MG63 (cell line): ENCODE data around the gene SORCS2. TPM values are rescaled to one million over a fixed set of nuclear protein-coding genes. Genes with fewer than 3 reads are reported as not detected.

Experiments used
- DNase-seq: peaks from one replicate; pipeline ENCODE4 v3.0.0-alpha.2; 2020
- H3K27me3 ChIP-seq: fragments of 250-450 bp; sonication (Bioruptor Pico); 2 replicates; pipeline ENCODE4 v1.5.1; 2020; ENCODE audit warnings: mild to moderate bottlenecking, moderate library complexity
- H3K36me3 ChIP-seq: fragments of 250-450 bp; sonication (Bioruptor Pico); 2 replicates; pipeline ENCODE4 v1.5.1; 2020; ENCODE audit warnings: mild to moderate bottlenecking, moderate library complexity
- H3K4me3 ChIP-seq: fragments of 250-450 bp; sonication (Bioruptor Pico); 2 replicates; pipeline ENCODE4 v1.5.1; 2020; ENCODE audit warnings: mild to moderate bottlenecking, moderate library complexity
- H3K9me3 ChIP-seq: fragments of 250-450 bp; sonication (Bioruptor Pico); 2 replicates; pipeline ENCODE4 v1.5.1; 2020; ENCODE audit warnings: mild to moderate bottlenecking, moderate library complexity
- total RNA-seq: library from RNA; depleted of rRNA; stranded (reverse); fragments of >200 nt; shearing (Covaris generic); gene quantifications from 2 replicates; pipeline ENCODE4 v1.2.3, GENCODE V29; 2014; ENCODE audit warnings: low replicate concordance

The SORCS2 gene
- total RNA-seq, 1 experiment from 2014 or later, result 1.5 TPM

- Histone ChIP-seq H3K4me3 (no peak overlapping the region), H3K36me3 (no peaks in the 10 kb centered on the region), H3K9me3 (no peaks in the 10 kb centered on the region), H3K27me3 (no peaks in the 10 kb centered on the region)
- no peak for DNase-seq
Observed at GRCh38 chr4:7398788-7399439, 206.6 kb downstream of the SORCS2 start.

GRCh38 chr4:7399440-7400234, 207.3 kb downstream of the SORCS2 start:
- no peaks in the 10 kb centered on the region for H3K36me3 ChIP-seq
- no peak overlapping the region for H3K4me3 ChIP-seq
- H3K9me3 ChIP-seq, result no peaks in the 10 kb centered on the region
- no peaks in the 10 kb centered on the region for H3K27me3 ChIP-seq
- DNase-seq, result no peak

GRCh38 chr4:7400671-7401298, 208.4 kb downstream of the SORCS2 start:
- DNase-seq, result no peak
- Histone ChIP-seq H3K4me3 (no peak overlapping the region), H3K27me3 (no peaks in the 10 kb centered on the region), H3K36me3 (no peaks in the 10 kb centered on the region), H3K9me3 (no peaks in the 10 kb centered on the region)

- Histone ChIP-seq H3K36me3 (no peaks in the 10 kb centered on the region), H3K27me3 (no peaks in the 10 kb centered on the region), H3K9me3 (no peaks in the 10 kb centered on the region), H3K4me3 (no peak overlapping the region)
- DNase-seq, result no peak
Observed at GRCh38 chr4:7402526-7402925, 210.2 kb downstream of the SORCS2 start.

GRCh38 chr4:7403001-7403400, 210.7 kb downstream of the SORCS2 start:
- Histone ChIP-seq H3K36me3 (no peaks in the 10 kb centered on the region), H3K4me3 (no peak overlapping the region), H3K27me3 (no peaks in the 10 kb centered on the region), H3K9me3 (no peaks in the 10 kb centered on the region)
- DNase-seq, result peak; percentile 47

- Histone ChIP-seq H3K9me3 (peaks cover 5% of the 10 kb centered on the region; the same call in 1 of the 2 replicates), H3K4me3 (no peak overlapping the region), H3K36me3 (no peaks in the 10 kb centered on the region), H3K27me3 (no peaks in the 10 kb centered on the region)
- DNase-seq, result no peak
Observed at GRCh38 chr4:7408166-7408565, 215.8 kb downstream of the SORCS2 start.

- Histone ChIP-seq H3K27me3 (no peaks in the 10 kb centered on the region), H3K9me3 (peaks cover 5% of the 10 kb centered on the region; the same call in 1 of the 2 replicates), H3K36me3 (no peaks in the 10 kb centered on the region), H3K4me3 (no peak overlapping the region)
- no peak for DNase-seq
Observed at GRCh38 chr4:7410446-7410845, 218.1 kb downstream of the SORCS2 start.

GRCh38 chr4:7411491-7411890, 219.2 kb downstream of the SORCS2 start:
- Histone ChIP-seq H3K9me3 (peaks cover 5% of the 10 kb centered on the region; the same call in 1 of the 2 replicates), H3K27me3 (no peaks in the 10 kb centered on the region), H3K4me3 (no peak overlapping the region), H3K36me3 (no peaks in the 10 kb centered on the region)
- no peak for DNase-seq

- Histone ChIP-seq H3K36me3 (no peaks in the 10 kb centered on the region), H3K27me3 (no peaks in the 10 kb centered on the region), H3K9me3 (peaks cover 5% of the 10 kb centered on the region; the same call in 1 of the 2 replicates), H3K4me3 (no peak overlapping the region)
- no peak for DNase-seq
Observed at GRCh38 chr4:7411896-7412553, 219.7 kb downstream of the SORCS2 start.

GRCh38 chr4:7412554-7412912, 220.2 kb downstream of the SORCS2 start:
- Histone ChIP-seq H3K4me3 (no peak overlapping the region), H3K9me3 (peaks cover 5% of the 10 kb centered on the region; the same call in 1 of the 2 replicates), H3K36me3 (no peaks in the 10 kb centered on the region), H3K27me3 (no peaks in the 10 kb centered on the region)
- DNase-seq, result no peak

GRCh38 chr4:7414046-7414445, 221.7 kb downstream of the SORCS2 start:
- no peak for DNase-seq
- Histone ChIP-seq H3K4me3 (no peak overlapping the region), H3K36me3 (no peaks in the 10 kb centered on the region), H3K27me3 (no peaks in the 10 kb centered on the region), H3K9me3 (no peaks in the 10 kb centered on the region)

- H3K9me3 ChIP-seq, result no peaks in the 10 kb centered on the region
- H3K4me3 ChIP-seq, result no peak overlapping the region
- no peaks in the 10 kb centered on the region for H3K27me3 ChIP-seq
- DNase-seq, result no peak
- no peaks in the 10 kb centered on the region for H3K36me3 ChIP-seq
Observed at GRCh38 chr4:7414736-7415510, 222.6 kb downstream of the SORCS2 start.

- no peaks in the 10 kb centered on the region for H3K36me3 ChIP-seq
- H3K4me3 ChIP-seq, result no peak overlapping the region
- no peak for DNase-seq
- no peaks in the 10 kb centered on the region for H3K27me3 ChIP-seq
- no peaks in the 10 kb centered on the region for H3K9me3 ChIP-seq
Observed at GRCh38 chr4:7415927-7416686, 223.8 kb downstream of the SORCS2 start.

- Histone ChIP-seq H3K9me3 (no peaks in the 10 kb centered on the region), H3K4me3 (no peak overlapping the region), H3K27me3 (no peaks in the 10 kb centered on the region), H3K36me3 (no peaks in the 10 kb centered on the region)
- no peak for DNase-seq
Observed at GRCh38 chr4:7416745-7417432, 224.6 kb downstream of the SORCS2 start.

GRCh38 chr4:7417639-7418038, 225.3 kb downstream of the SORCS2 start:
- H3K9me3 ChIP-seq, result no peaks in the 10 kb centered on the region
- H3K4me3 ChIP-seq, result no peak overlapping the region
- H3K27me3 ChIP-seq, result no peaks in the 10 kb centered on the region
- no peak for DNase-seq
- no peaks in the 10 kb centered on the region for H3K36me3 ChIP-seq
